AG04450 (cell line): ENCODE data around the gene FUT7. TPM values are rescaled to one million over a fixed set of nuclear protein-coding genes. Genes with fewer than 3 reads are reported as not detected.

Experiments
- CTCF ChIA-PET: fragments of 300-600, 350-600 bp; formaldehyde crosslinking; extraction: SDS; loops from one replicate; lab custom pipeline; 2022; ENCODE audit warnings: antibody characterized with exemption, inconsistent platforms; lab: Charles Lee
- POLR2A ChIA-PET: fragments of 350-600 bp; formaldehyde crosslinking; extraction: SDS; loops from one replicate; lab custom pipeline; 2021; ENCODE audit warnings: antibody characterized with exemption, inconsistent platforms; lab: Yijun Ruan, JAX
- DNase-seq: peaks from one replicate; pipeline ENCODE4 v3.0.0-alpha.2; 2011; ENCODE audit warnings: low read depth, low spot score
- H3K27ac ChIP-seq: one replicate; pipeline ENCODE4 v1.5.1; 2012; ENCODE audit warnings: low read depth, low read length, control low read depth
- H3K27me3 ChIP-seq: one replicate; pipeline ENCODE4 v1.6.0; 2012; ENCODE audit warnings: low read length; ENCODE audit not compliant: control insufficient read depth, insufficient read depth
- H3K4me3 ChIP-seq: 2 replicates; pipeline ENCODE4 v1.5.1; 2011; ENCODE audit warnings: mild to moderate bottlenecking, low read depth, low read length, control low read depth
- H3K9me3 ChIP-seq: 2 replicates; pipeline ENCODE4 v1.5.1; 2012; ENCODE audit warnings: low read length; ENCODE audit not compliant: control insufficient read depth, insufficient read depth
- CTCF ChIP-seq: IDR thresholded peaks from 2 replicates; pipeline ENCODE4 v1.5.1; 2011; ENCODE audit warnings: low read depth, low read length, control low read depth, inconsistent platforms
- polyA plus RNA-seq: library from polyadenylated mRNA; depleted of rRNA; stranded (reverse); fragments of >200 nt; gene quantifications from 2 replicates; pipeline ENCODE4 v1.2.3, GENCODE V29; 2011

The FUT7 gene
- polyA plus RNA-seq, 1 experiment = not detected

GRCh38 chr9:137025517-137025966 lies 6.3 kb downstream of the FUT7 start:
- Histone ChIP-seq H3K9me3 (peaks cover 13% of the 10 kb centered on the region; the same call in 1 of the 2 replicates), H3K27ac (no peak overlapping the region), H3K27me3 (no peaks in the 10 kb centered on the region), H3K4me3 (no peak overlapping the region)
- CTCF ChIA-PET = interaction anchor here (0.7 to 1.1 kb wide), 3 partner anchors 9 to 77 kb away, joined by 3 to 7 read pairs (median 3); no protein-coding TSS in a partner anchor
- POLR2A ChIA-PET = no interaction called here
- no peak for DNase-seq
- no peak for TF ChIP-seq CTCF

GRCh38 chr9:137023583-137023991 lies 8.3 kb downstream of the FUT7 start:
- no peak for TF ChIP-seq CTCF
- peaks cover 13% of the 10 kb centered on the region; the same call in 1 of the 2 replicates for H3K9me3 ChIP-seq
- H3K4me3 ChIP-seq = no peak overlapping the region
- ChIA-PET POLR2A (no interaction called here), CTCF (no interaction called here)
- DNase-seq = no peak
- H3K27ac ChIP-seq = no peak overlapping the region
- no peaks in the 10 kb centered on the region for H3K27me3 ChIP-seq

- Histone ChIP-seq H3K27ac (no peak overlapping the region), H3K9me3 (peaks cover 13% of the 10 kb centered on the region; the same call in 1 of the 2 replicates), H3K27me3 (no peaks in the 10 kb centered on the region), H3K4me3 (no peak overlapping the region)
- ChIA-PET CTCF (no interaction called here), POLR2A (no interaction called here)
- no peak for DNase-seq
- TF ChIP-seq CTCF = no peak
Observed at GRCh38 chr9:137023157-137023556, 8.7 kb downstream of the FUT7 start.

GRCh38 chr9:137022662-137023008 lies 9.3 kb downstream of the FUT7 start:
- no peak overlapping the region for H3K27ac ChIP-seq
- no peak for TF ChIP-seq CTCF
- CTCF ChIA-PET = no interaction called here
- no peak overlapping the region for H3K4me3 ChIP-seq
- POLR2A ChIA-PET = no interaction called here
- no peak for DNase-seq
- peaks cover 17% of the 10 kb centered on the region; the same call in 1 of the 2 replicates for H3K9me3 ChIP-seq
- H3K27me3 ChIP-seq = no peaks in the 10 kb centered on the region

- POLR2A ChIA-PET = no interaction called here
- Histone ChIP-seq H3K4me3 (no peak overlapping the region), H3K27ac (no peak overlapping the region), H3K27me3 (no peaks in the 10 kb centered on the region), H3K9me3 (peaks cover 22% of the 10 kb centered on the region; the same call in 1 of the 2 replicates)
- CTCF ChIA-PET = interaction anchor here (1.2 kb wide), 1 partner anchor 13 kb away, joined by 4 read pairs; no protein-coding TSS in a partner anchor
- no peak for TF ChIP-seq CTCF
- no peak for DNase-seq
Observed at GRCh38 chr9:137021979-137022661, 9.8 kb downstream of the FUT7 start.
